Skeletal muscle satellite cell (primary cell): ENCODE measurements around the gene COG3.

Experiments
- H3K27me3 ChIP-seq: 2 replicates; pipeline ENCODE4 v1.7.0; 2013; ENCODE audit warnings: low read length; ENCODE audit not compliant: control insufficient read depth, insufficient read depth
- H3K36me3 ChIP-seq: 2 replicates; pipeline ENCODE4 v1.7.0; 2013; ENCODE audit warnings: mild to moderate bottlenecking, control low read depth, low read length; ENCODE audit not compliant: insufficient read depth
- H3K4me1 ChIP-seq: 2 replicates; pipeline ENCODE4 v1.7.0; 2013; ENCODE audit warnings: low read length; ENCODE audit not compliant: control insufficient read depth, insufficient read depth
- H3K4me2 ChIP-seq: 2 replicates; pipeline ENCODE4 v1.7.0; 2013; ENCODE audit warnings: mild to moderate bottlenecking, low read length
- H3K4me3 ChIP-seq: 2 replicates; pipeline ENCODE4 v1.7.0; 2013; ENCODE audit warnings: low read length
- H3K9ac ChIP-seq: 2 replicates; pipeline ENCODE4 v1.7.0; 2013; ENCODE audit warnings: mild to moderate bottlenecking, low read depth, low read length, moderate library complexity
- H3K9me3 ChIP-seq: replicated peaks from 2 replicates; pipeline ENCODE4 v1.7.0; 2013; ENCODE audit warnings: mild to moderate bottlenecking, control low read depth, low read length

The COG3 gene

DNA sequence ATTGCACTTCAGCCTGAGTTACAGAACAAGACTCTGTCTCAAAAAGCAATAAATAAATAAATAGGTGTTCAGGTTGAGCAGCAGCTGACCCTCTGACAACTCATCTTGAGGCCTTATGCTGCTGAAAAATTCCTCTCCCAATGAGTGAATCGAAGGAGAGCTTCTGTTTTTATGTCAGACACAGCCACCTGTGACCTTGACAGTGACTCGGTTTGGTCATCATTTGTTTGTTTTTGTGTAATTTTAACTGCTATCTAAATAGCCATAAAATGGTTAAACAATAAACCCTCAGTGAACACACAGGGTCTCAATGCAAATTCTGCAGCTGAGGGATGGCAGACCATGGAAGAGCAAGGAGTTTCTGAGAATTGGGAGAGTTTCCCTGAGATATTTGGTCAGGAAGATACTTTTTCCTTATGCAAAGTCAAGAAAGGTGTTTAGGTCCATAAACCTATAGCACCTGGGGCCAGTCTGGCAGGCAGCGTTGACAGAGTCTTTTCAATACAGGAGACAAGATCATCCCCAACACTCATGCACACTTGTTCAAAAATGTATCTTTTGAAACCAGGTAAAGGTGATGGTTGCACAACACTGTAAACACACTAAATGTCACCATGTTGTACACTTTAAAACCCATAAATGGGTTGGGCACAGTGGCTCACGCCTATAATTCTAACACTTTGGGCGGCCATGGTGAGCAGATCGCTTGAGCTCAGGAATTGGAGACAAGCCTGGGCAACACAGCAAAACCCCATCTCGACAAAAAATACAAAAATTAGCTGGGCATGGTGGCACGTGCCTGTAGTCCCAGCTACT is 30.0 kb upstream of the COG3 start:
- Histone ChIP-seq H3K4me1 (peaks cover 9% of the 10 kb centered on the region), H3K9ac (no peak overlapping the region), H3K4me2 (no peak overlapping the region), H3K4me3 (no peak overlapping the region), H3K36me3 (no peaks in the 10 kb centered on the region), H3K9me3 (no peaks in the 10 kb centered on the region), H3K27me3 (no peaks in the 10 kb centered on the region)

DNA sequence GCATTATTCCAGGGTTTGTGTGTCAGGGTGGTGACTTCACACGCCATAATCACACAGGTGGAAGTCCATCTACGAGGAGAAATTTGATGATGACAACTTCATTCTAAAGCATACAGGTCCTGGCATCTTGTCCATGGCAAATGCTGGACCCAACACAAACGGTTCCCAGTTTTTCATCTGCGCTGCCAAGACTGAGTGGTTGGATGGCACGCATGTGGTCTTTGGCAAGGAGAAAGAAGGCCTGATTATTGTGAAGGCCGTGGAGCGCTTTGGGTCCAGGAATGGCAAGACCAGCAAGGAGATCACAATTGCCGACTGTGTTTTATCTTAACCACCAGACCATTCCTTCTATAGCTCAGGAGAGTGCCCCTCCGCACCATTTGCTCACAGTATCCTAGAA is 28.4 kb upstream of the COG3 start:
- Histone ChIP-seq H3K9ac (no peak overlapping the region), H3K4me2 (no peak overlapping the region), H3K4me1 (peaks cover 23% of the 10 kb centered on the region), H3K9me3 (no peaks in the 10 kb centered on the region), H3K27me3 (no peaks in the 10 kb centered on the region), H3K4me3 (no peak overlapping the region), H3K36me3 (no peaks in the 10 kb centered on the region)

DNA sequence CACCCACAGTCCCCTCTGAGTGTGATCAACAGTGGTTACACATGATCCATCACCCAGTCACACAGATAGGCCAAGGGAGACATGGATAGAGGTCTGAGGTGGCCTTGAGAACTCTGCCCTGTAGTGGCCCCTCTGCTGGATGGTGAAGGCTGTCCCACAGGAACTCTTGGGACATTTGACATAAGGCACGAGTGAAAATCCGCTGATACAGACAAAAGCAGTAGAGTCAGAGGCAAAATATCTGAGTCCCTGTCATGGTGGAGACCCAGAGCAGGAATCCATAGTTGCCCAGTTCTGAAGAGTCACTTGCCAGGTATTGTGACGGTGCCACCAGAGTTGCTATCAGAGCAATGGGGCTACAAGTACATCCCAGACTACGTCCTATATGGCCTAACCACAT is 27.8 kb upstream of the COG3 start:
- H3K4me1 ChIP-seq: peaks cover 29% of the 10 kb centered on the region
- no peaks in the 10 kb centered on the region for H3K27me3 ChIP-seq
- H3K36me3 ChIP-seq: no peaks in the 10 kb centered on the region
- H3K9ac ChIP-seq: no peak overlapping the region
- no peak overlapping the region for H3K4me2 ChIP-seq
- no peak overlapping the region for H3K4me3 ChIP-seq
- H3K9me3 ChIP-seq: no peaks in the 10 kb centered on the region

DNA sequence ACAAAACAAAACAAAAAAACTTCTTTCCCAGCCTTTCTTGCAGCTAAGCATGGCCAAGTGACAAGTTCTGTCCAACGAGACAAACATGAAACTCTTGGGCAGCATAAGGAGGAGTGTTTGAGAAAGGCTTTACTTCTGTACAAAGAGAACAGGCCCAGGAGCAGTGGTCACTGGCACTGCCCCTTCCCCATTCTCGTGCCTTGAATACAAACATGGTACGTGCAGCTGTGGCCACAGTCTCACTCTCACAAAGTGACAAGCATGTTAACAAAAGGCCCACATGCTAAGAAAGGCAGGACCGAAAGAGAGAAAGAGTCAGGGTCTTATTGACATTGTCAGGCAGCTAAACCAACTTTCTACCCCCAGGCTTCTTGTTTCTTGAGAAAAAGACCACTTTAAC is 26.8 kb upstream of the COG3 start:
- Histone ChIP-seq H3K9me3 (no peaks in the 10 kb centered on the region), H3K36me3 (no peaks in the 10 kb centered on the region)

DNA sequence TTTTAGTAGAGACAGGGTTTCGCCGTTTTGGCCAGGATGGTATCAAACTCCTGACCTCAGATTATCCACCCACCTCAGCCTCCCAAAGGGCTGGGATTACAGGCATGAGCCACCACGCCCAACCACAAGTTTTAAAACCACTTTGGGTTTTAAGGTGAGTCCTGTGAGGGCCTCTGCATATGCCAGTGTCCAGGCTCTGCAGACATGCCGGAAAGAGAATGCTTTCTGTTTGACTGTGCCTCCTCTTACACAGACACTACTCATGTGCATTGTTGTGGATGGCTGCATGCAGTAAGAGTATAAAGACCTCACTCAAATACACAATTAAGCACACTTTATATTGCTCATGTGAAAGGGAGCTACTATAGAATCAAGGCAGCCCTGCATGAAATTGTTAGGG is 25.7 kb upstream of the COG3 start:
- no peaks in the 10 kb centered on the region for H3K9me3 ChIP-seq
- H3K27me3 ChIP-seq: no peaks in the 10 kb centered on the region
- H3K4me1 ChIP-seq: peaks cover 30% of the 10 kb centered on the region
- no peak overlapping the region for H3K4me2 ChIP-seq
- no peak overlapping the region for H3K9ac ChIP-seq
- no peaks in the 10 kb centered on the region for H3K36me3 ChIP-seq
- H3K4me3 ChIP-seq: no peak overlapping the region

More for the DNA sequence above, 26.8 kb upstream of the COG3 start:
- no peak overlapping the region for H3K9ac ChIP-seq
- H3K27me3 ChIP-seq: no peaks in the 10 kb centered on the region
- peaks cover 30% of the 10 kb centered on the region for H3K4me1 ChIP-seq
- H3K4me3 ChIP-seq: no peak overlapping the region
- H3K4me2 ChIP-seq: no peak overlapping the region

DNA sequence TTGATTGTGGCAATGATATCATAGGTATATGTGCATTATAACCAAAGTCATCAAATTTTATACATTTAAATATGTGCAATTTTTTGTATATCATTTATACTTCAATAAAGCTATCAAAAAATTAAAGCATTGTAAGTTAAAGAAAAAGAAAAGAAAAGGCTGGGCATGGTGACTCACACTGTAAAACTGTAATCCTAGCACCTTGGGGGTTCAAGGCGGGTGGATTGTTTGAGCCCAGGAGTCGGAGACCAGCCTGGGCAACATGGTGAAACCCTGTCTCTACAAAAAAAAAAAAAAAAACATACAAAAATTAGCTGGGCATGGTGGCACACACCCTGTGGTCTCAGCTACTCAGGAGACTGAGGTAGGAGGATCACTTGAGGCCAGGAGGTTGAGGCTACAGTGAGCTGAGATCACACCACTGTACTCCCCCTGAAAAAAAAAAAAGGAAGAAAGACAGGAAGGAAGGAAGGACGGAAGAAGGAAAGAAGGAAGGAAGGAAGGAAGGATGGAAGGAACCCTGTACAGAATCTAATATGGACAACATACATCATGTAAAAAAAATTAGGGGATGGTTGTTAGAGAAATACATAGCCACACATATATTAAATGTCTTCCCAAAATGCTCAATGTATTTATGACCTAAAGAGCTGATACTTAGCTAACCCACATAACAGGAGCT is 24.8 kb upstream of the COG3 start:
- Histone ChIP-seq H3K4me2 (peak overlapping the region; percentile 70), H3K27me3 (no peaks in the 10 kb centered on the region), H3K9ac (peak overlapping the region; percentile 16), H3K4me3 (no peak overlapping the region), H3K4me1 (peaks cover 30% of the 10 kb centered on the region), H3K9me3 (no peaks in the 10 kb centered on the region), H3K36me3 (no peaks in the 10 kb centered on the region)

DNA sequence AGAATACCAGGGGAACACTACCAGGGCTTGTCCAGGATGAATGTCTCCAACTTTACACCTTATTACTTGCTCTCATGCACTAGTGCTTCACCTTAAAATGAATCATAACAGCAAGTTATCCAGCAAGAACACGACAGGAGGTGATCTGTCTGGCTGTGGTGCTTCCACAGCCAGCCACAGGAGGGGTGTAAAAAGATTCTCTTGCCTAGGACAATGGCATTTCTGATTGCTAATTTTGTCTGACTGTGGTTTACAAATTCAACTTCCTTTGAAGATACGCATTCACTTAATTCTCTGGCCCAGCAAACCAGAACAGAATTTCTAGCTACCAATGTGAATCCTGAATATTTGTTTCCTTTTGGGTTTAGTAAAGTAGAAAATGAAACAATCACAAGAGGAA is 23.1 kb upstream of the COG3 start:
- H3K36me3 ChIP-seq: no peaks in the 10 kb centered on the region
- no peaks in the 10 kb centered on the region for H3K27me3 ChIP-seq
- no peak overlapping the region for H3K4me3 ChIP-seq
- no peaks in the 10 kb centered on the region for H3K9me3 ChIP-seq
- H3K9ac ChIP-seq: peak overlapping the region; percentile 22
- peaks cover 41% of the 10 kb centered on the region for H3K4me1 ChIP-seq
- peak overlapping the region; percentile 24 for H3K4me2 ChIP-seq

DNA sequence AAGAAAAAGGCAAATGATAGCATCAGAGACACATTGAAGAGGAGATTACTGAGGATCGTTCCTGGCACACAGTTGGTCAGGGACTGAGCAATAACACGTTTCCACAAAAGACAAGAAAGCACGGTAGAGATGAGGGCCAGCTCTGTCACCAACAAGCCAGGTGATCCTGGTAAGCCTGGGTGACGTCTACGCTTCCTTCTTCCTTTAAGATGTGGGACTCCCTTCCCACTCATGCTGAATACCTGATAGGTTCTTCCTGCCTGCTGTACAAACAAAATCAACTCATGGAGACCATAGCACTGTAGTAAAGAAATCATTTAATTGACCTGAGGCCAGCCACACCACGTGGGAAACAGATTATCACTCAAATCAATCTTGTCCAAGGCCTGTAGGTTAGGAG is 19.7 kb upstream of the COG3 start:
- Histone ChIP-seq H3K4me2 (no peak overlapping the region), H3K9ac (no peak overlapping the region), H3K36me3 (no peaks in the 10 kb centered on the region)

DNA sequence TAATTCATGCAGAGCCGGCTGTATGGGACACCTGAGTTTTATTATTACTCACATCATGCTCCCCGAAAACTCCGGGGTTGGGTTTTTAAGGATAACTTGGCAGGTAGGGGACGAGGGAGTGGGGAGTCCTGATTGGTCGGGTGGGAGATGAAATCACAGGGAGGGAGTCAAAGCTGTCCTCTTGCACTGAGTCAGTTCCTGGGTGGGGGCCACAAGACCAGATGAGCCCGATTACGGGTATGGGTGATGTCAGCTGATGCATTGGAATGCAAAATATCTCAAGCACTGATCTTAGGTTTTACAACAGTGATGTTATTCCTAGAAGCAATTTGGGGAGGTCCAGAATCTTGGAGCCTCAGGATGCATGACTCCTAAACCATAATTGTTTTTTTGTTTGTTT is 18.6 kb upstream of the COG3 start:
- Histone ChIP-seq H3K4me2 (no peak overlapping the region), H3K9me3 (no peaks in the 10 kb centered on the region), H3K9ac (no peak overlapping the region), H3K4me3 (no peak overlapping the region), H3K4me1 (peaks cover 25% of the 10 kb centered on the region), H3K27me3 (no peaks in the 10 kb centered on the region), H3K36me3 (no peaks in the 10 kb centered on the region)

More for the DNA sequence above, 19.7 kb upstream of the COG3 start:
- H3K27me3 ChIP-seq: no peaks in the 10 kb centered on the region
- H3K9me3 ChIP-seq: no peaks in the 10 kb centered on the region
- H3K4me3 ChIP-seq: no peak overlapping the region
- peaks cover 35% of the 10 kb centered on the region for H3K4me1 ChIP-seq

DNA sequence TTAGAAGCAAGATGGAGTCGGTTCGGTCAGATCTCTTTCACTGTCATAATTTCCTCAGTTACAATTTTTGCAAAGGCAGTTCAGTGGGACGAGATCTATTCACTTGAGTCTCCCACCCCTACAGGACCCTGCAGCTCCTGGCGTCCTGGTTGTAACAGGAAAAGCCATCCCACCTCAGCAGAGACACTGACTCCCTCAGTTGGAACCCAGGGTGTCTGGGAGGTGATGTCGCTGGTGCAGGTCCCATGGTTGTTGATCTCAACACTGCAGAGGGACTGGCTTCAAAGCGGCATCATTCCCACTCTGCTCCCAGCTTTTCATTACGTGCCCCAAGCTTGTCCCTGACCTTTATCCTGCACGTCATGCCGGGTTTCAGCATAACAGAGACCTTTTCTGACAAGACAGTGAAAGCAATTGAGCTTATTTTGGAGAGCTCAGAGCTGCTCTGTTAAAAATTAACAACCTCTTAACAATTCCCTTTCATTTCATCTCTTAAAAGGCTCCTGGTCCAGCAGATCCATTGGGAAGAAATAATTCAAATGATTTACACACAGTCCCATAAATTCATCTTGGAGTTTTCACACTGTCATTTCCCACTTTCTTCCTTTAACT is 17.6 kb upstream of the COG3 start:
- Histone ChIP-seq H3K9ac (no peak overlapping the region), H3K36me3 (no peaks in the 10 kb centered on the region), H3K4me2 (no peak overlapping the region), H3K4me1 (peaks cover 16% of the 10 kb centered on the region), H3K9me3 (no peaks in the 10 kb centered on the region), H3K27me3 (no peaks in the 10 kb centered on the region), H3K4me3 (no peak overlapping the region)

DNA sequence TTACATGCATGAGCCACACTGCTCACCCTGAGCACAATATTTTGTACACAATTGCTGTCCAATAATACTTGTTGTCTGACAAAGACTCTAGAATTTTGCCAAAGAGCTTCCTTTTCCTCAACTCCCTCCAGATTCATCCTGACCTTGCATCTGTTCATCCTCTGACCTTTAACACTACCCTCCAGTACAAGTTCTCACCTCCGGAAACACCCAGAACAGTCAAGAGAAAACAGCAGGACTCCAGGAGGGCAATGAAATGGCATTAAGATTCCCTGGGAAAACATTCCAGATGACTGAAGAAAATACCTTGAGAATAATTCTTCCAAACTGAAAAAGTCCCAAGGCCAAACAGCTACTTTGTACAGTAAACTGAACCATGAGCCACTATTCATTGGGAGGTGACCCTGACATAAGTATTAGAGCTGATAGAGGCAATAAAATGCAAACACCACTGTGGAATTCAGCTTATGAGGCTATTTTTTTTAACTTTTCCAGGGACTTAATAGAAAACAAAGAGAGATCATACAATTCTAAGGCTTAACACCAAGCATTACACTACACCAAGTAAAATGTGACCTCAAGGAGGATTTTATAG is 15.7 kb upstream of the COG3 start:
- H3K9ac ChIP-seq: no peak overlapping the region
- no peaks in the 10 kb centered on the region for H3K27me3 ChIP-seq
- no peak overlapping the region for H3K4me2 ChIP-seq
- H3K4me1 ChIP-seq: peaks cover 16% of the 10 kb centered on the region
- H3K9me3 ChIP-seq: no peaks in the 10 kb centered on the region
- no peaks in the 10 kb centered on the region for H3K36me3 ChIP-seq
- no peak overlapping the region for H3K4me3 ChIP-seq
